Epidermal melanocyte (primary cell): ENCODE data around the gene CDK14.

Source experiments
- DNase-seq: peaks from one replicate; pipeline ENCODE4 v3.0.0; 2011; ENCODE audit warnings: low spot score; ENCODE audit not compliant: insufficient read length

The CDK14 gene

DNA sequence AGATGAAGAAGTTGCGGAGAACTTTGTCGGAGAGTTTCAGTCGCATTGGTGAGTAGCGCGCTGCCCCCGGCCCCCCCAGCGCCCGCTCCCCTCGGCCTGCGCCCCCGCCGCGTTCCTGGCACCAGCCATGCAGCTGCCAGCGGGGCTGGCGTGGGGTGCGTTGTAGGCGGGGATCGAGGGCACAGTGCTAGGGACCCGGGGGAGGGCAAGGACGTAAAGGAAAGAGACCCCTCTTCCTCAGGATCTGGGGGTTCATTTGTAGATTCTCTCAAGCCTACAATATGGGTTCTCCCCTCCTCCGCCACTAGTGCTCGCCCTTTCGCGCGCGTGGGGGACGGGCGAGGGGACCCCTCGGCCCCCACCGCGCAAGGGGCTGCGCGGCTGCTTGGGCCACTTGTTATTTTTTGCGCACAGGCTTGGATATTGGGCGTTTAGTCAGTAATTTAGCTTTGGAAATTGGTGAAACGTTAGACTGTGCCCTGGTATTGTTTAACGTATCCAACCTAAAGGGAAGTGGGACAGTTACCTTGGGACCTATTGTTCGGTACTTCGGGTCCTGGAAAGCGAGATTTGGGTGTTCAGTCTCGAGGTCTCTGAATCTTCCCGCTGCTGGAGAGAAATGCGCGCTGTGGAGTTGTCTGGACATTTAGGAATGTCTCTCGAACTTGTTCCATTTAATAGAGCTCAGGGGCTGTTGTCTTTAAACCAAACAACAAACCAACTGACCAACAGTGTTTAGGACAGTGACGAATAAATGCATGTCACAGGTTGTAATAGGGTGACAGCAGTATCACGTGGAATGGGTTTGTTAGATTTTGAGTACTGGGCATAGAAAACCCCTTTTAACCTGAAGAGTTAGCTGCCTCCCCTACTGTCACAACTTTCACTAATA lies 796 bp downstream of the CDK14 start:
- DNase-seq, result no peak

DNA sequence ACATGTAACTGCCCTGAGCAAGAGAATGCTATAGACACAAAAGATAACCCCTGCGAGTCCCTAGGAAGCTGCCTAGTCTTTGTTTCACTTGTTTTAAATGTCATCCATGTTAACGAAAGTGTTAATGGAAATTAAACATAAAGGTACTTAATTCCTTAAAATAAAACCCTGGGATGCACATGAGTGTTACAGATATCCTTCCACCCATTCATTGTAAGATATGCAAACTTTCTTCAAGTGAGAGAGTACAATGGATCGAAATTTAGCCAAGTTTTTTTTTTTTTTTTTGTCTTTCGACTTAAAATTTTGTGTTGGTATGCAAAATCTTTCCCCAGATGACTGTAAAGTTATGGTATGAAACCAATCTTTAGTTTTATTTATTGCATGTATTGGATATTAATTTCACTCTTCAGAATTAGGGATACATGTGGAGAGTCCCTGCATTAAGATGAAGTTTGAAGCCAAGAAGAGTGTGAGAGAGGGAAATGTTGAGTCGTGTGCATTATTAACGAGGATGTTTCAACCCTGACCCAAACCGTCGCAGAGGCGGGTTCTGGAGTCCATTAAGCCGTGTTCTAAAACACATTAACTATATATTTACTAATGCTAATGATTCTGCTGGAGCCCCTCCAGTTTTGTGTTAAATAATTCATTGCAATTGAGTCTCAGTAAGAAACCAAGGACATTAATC lies 1.6 kb downstream of the CDK14 start:
- no peak for DNase-seq

DNA sequence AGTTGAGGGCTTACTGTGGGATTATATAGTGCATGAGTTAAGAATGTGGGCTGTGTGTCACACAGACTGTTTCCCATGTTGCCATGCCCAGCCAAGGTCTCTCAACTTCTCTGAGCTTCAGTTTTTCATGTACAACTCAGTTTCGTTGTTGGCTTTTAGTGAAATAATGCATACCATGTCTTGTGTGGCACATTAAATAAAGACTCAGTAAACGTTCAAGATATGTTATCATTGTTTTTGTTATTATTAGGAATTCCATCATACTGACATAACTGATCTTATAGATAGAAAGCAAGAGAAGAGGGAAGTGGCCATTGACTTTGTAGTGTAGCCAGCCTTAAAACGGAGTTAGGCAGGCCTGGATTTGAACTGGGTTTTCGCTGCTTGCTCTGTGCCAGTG lies 2.9 kb downstream of the CDK14 start:
- DNase-seq, result no peak

DNA sequence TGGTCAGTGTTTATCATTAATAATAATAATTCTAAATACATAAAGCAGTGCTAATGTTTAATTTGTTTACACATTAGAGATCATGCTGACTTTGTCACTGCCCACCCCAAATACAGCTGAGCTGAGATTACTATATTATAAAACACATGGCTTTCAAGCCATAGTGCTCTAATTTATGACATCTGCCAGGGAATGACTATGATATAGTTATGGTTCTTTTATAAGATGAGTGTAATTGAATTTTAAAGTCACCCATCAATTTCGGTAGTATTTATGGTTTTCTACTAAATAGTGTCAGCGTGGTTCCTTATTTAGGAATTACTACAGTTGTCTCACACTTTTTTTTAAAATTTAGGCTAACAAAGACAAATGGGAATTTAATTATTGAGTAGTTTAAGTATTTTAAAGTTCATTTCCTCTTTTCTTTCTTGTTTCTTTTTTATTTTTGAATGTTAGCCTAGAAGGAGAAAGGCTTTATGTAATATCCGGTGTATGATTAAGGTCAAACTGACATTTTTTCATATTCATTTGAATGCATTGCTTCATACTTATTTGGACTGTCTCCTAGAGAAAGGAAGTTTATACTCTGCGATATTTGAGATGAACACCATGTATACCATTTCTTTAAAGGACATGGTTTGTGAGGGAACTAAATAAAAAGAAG lies 3.9 kb downstream of the CDK14 start:
- no peak for DNase-seq

DNA sequence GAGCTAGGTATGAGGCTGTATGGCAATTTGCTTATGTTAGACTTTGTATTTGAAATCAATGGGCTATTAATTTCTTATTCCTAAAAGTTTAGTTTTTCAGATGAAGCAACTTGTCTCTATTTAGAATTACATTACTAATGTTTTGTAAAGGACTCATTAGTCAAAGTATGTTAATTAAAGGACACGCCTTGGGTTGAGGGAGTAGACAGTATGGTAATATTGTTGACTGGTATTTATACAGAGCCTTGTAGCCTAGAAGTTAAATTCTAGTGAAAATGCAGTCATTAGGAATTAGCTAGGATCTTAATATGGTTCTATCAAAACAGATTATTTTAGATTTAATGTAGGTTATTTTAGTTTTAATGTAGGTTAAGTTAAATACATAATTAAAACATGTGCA lies 6.2 kb downstream of the CDK14 start:
- DNase-seq, result no peak

DNA sequence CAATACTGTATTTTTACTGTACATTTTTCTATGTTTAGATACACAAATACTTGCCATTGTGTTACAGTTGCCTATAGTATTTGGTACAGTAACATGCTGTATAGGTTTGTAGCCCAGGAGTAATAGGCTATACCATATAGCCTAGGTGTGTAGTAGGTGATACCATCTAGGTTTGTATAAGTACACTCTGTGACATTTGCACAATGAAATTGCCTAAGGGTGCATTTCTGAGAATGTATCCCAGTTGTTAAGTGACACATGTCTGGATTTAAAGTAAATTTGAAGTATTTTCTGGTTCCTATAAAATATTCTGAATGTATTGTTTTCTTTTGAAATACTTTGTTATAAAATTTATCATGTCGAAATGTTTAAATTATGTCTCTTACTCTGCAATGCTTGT lies 7.2 kb downstream of the CDK14 start:
- DNase-seq, result no peak

DNA sequence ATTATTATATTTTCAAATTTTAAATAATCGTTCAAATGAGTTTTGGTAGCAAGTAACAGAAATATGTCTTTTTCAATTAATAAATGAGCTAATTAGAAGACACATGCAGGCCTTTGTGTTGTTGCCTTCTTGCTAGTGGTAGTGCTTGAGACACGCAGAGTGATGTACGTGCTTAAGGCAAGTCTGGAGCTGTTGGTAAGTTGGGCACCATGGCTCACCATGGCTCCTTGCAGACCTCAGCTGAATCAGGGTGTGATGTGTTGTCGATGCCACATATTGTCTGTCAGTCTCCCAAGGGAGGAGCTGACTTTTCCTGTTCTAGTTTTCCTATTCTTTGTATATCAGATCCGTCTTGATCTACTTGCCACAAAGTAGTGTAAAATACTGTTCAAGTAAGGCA lies 8.3 kb downstream of the CDK14 start:
- DNase-seq, result no peak

DNA sequence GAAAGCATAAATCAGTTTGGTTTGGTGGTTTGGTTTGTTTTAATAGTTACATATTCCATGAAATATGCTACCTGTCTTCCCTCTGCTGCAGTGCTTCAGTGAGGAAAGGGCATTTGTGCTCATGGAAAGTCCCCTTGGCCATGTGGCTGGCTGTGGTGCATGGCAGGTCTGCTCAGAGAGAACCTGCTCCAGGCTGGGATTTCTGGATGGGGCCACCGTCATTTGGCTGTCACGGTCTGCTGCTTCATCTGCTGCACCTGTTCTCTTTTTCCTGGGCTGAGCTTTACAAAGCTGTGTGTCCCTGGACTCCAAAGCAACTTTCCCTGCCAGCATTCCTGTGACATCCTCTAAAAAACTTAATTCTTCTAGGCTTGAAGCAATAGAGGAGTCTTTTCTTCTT lies 8.9 kb downstream of the CDK14 start:
- no peak for DNase-seq

DNA sequence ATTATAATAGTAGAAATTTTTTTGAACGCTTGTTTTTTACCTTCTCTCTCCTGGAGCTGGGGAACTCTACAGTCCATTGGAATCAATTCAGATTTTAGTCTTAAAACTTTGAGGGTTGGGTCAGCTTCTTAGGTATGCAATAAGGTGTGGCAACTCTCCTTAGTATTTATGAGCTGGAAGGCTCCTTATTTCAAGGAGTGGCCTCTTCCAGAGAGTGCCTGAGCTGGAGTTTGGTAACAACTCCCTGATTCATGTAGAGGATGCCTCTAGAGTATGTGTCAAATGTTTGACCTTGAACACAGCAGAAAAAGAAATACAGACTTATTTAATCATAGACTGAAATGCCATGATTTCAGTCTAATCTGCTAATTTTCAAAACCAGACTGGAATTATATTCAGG lies 11.1 kb downstream of the CDK14 start:
- no peak for DNase-seq

DNA sequence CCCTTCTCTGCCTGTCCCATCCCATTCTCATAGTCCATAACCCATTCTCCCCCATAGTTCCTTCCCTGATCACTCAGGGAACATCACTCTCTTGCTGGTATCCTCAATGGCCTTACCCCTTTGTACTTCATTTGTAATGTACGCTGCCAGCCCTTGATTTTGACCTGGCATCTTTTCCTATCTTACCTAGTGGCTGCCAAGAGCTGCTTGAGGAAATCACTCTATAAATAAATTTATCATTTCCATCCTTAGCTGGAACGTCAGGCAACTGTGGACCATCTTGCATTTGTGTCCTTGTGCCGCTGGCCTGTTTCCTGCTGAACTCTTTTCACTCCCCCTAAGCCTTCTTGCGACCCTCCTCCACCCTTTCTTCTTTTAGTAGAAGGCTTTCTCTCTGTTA lies 14.0 kb downstream of the CDK14 start:
- DNase-seq, result no peak

DNA sequence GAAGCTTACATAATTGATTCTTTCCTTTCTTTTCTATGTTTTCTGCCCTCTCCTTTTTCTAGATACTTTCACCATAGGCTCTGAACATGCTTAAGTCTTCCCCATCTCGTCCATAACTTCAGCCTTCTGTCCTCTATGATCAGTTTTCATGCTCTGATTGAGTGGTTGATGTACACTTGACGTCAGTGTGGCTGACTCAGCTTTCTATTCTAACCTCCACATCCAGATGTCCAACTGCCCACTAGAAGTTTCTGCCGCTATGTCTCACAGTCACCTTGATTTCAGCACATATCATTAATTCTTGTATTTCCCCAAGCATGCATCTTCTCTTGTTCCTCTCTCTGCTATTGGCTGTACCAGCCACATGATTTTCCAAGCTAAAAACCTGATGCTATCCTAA lies 15.0 kb downstream of the CDK14 start:
- no peak for DNase-seq

DNA sequence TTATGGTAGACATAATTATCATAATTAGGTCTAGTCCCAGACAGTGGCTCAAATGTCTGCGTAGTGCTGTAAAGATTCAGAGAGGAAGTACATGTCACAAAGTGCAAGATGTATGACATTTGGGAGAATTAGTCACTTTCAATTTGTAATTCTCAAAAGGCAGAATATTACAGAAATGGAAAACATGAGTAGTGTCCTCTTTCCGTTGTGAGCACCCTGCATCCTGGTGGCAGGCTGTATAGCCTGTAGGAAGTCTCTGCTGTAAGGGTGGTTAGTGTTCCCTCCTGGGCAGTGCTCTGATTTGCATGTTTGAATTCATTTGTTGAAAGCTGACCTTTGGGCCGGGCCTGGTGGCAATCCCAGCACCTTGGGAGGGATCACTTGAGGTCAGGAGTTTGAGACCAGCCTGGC lies 17.0 kb downstream of the CDK14 start:
- DNase-seq, result no peak

DNA sequence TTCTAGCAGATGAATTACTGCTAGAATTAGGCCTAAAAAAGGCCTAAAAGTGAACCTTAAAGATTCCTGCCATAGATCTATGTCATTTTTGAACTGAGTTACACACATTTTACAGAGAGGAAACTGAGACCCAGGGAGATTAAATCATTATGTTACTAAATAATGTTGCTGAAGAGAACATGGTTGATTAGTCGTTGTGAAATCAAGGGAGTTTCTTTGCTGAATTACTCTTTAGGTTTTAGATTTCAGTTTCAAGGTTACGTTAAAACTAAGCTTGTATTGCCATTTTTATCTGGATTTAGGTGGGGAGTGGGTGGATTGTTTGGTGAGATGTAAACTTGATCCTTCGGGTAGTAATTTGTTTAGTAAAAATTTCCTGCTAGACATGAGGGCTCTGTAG lies 21.3 kb downstream of the CDK14 start:
- no peak for DNase-seq

DNA sequence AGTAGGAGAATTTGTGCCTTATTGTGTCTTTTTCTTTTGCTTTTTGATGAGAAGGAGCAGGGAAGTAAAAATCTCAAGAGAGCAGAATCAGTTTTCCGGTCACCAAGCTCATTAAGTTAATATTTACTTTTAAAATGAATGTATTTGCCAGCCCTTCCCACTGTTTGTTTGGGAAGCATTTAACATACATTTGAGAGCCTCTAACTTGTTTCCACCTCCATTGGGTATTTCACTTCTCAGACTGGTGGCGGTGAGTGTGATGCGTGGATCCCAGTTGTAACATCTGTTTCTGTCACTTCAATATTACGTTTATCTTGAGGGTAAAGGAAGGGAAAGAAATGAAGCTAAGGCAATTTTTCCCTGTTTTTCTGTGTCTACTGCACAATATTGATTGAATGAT lies 22.8 kb downstream of the CDK14 start:
- no peak for DNase-seq

DNA sequence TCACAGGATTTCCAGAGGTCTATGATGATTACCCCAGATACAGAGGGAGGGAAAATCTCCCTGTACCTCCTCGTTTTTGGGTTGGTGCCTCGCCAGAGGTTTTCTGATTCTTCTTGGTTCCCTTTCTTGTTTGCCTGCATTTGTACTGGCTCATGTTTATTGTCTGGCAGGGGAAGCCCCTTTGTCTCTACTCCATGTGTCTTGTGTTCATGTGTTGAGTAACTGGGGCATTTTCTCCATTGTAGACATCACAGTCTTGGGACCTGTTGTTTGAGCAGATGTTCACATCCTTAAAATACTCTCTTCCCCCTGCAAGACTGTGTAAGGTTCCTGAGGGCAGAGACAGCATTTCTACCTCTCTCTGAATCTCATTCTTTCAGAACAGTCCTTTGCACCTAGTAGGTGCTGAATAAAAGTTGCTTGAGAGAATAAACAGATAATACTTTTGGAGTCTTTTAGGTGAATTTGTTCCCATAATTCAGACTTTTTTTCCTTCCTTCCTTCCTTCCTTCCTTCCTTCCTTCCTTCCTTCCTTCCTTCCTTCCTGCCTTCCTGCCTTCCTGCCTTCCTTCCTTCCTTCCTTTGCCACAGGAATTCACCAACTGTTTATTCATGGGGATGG lies 25.1 kb downstream of the CDK14 start:
- no peak for DNase-seq

DNA sequence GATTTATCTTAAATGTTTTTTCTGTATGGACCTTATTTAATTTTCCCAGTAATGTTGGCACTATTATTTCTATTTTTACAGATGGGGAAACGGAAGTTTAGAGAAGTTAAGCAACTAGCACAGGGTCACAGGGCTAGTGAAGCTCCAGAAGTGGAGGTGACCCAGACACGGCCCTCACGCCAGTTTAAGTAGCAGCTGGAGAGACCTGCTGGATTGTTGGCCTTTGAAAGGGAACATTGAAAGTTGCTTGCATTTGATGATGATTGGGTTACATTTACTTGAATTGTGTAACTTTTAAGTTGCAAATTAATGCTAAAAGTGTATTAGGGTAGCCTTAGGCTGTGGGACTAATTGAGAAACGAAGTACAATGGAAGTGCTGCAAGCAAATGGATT lies 25.6 kb downstream of the CDK14 start:
- DNase-seq, result no peak

DNA sequence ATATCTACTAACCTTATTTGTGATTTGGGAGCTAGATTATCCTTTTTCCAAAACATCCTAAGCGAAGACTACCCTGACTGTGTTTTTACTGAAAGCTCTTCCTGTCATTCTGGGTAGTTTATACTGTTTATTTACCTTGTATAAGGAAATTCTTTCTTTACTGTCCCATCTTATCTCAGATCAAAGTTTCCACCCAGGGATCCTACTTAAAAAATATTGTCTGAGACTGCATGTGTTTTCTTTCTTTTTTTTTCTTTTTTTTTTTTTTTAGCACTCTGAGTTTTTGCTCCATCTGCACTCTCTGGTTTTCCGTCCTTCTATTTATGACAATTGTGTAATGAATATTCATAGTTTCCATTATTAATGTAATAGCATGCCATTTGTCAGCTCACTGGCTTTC lies 26.5 kb downstream of the CDK14 start:
- DNase-seq, result no peak

DNA sequence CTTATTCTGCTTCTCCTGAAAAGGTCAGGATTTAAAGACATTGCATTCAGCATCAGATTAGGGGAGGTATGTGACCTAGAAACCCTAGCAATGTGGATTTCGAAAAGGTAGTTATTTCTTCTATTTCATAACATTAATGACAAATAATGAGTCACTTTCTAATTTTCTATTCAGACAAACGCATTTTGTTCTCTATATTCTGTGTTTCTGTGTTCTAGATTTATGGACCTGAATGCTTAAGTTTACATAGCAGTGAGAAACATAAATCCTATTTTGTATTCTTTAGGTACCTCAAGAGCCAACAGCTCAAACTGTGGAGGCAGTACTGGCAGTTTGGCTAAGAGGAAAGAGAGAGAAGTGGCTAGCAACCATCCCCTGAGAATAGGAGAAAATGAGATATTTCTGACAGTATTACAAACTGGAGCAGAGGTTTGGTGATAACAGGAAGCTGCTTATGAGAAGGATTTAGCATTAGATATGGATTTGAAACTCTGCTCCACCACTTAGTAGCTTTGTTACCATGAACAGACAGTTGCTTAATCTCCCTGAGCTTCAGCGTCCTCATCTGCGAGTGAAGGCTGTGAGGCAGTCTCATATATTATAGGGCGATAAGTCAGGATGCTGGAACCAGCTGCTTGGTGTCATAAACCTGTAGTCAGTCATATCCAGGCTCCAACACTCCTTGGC lies 28.2 kb downstream of the CDK14 start:
- DNase-seq, result no peak

DNA sequence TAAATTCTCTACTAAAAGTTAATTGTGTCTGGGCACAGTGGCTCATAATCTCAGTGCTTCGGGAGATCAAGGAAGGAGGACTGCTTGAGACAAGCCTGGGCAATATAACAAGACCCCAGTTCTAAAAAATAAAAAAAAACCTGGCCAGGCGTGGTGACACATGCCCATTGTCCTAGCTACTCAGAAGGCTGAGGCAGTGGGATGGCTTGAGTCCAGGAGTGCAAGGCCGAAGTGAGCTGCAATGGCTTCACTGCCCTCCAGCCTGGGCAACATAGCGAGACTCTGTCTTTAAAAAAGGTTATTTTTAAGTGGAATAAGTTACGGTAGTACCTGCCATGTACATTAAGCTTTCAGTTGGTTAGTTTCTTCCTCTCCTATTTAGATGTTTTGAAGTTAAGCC lies 28.9 kb downstream of the CDK14 start:
- DNase-seq, result no peak

DNA sequence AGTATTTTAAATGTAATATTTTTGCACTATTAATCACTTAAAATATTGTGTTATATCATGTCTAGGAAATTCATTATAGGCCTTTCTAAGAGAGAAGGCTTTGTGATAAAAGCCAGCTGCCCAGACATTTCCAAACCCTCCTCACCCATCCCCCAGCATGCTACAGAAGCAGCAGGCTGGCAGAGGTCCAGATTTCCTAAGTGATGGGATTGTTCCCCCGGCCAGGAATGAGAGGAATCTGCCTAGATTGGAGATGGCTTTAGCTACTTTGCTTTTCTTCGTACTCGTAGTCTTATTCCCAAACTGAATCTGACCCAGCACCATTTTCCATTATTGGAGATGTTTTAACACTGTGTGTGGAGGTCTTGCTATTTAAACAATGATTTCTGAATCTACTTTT lies 29.4 kb downstream of the CDK14 start:
- DNase-seq, result no peak

DNA sequence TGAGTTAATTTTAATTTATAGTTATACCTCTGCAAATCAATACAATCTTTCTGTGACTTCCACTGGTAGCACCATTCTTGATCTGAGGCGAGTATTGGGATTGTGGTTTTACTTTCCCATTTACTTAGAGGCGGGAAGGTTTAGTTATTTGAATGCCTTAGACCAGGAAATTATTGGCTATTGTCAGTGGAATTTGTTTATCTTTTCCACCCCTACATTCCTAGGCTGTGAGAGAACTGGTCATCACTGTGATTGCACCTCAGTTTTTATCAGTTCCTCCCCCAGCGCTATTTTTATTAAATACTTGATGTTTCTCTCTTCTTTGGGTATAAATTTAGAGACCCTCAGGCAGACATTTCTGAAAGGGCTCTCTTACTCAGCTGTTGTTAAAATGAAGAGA lies 29.9 kb downstream of the CDK14 start:
- no peak for DNase-seq
